HG03442 (cell line): ENCODE results near the gene DDHD1.
A peak's percentile ranks its signal among the peaks of the same experiment; 100 is the strongest.
"Not testable (repeated sequence)": the region's sequence is repeated elsewhere in the genome, so short reads cannot be mapped to it uniquely, and the experiment has no call there.

ENCODE experiments used
- ATAC-seq: cut with Tn5 transposase; IDR thresholded peaks from one replicate; pipeline ENCODE4 v1.9.1; 2021; ENCODE audit warnings: mild to moderate bottlenecking, moderate library complexity; ENCODE audit not compliant: unreplicated experiment

The DDHD1 gene

GRCh38 chr14:53152887-53153701 lies at the start of gene DDHD1:
TSS of gene DDHD1 (minus strand) at chr14:53153323. CDS start at chr14:53153098, 225 bp downstream.
- ATAC-seq: peak; percentile 70

- ATAC-seq: no peak
Observed at GRCh38 chr14:53195949-53196348, 42.8 kb upstream of the DDHD1 start.

- no peak for ATAC-seq
Observed at GRCh38 chr14:53193193-53193592, 40.1 kb upstream of the DDHD1 start.

- ATAC-seq: no peak
Observed at GRCh38 chr14:53192052-53192760, 39.1 kb upstream of the DDHD1 start.

GRCh38 chr14:53190938-53191337 lies 37.8 kb upstream of the DDHD1 start:
- ATAC-seq: peak; percentile 72

- ATAC-seq: no peak
Observed at GRCh38 chr14:53187921-53188463, 34.9 kb upstream of the DDHD1 start.

GRCh38 chr14:53186532-53186931 lies 33.4 kb upstream of the DDHD1 start:
- no peak for ATAC-seq

- ATAC-seq: no peak
Observed at GRCh38 chr14:53183611-53184010, 30.5 kb upstream of the DDHD1 start.

- ATAC-seq: no peak
Observed at GRCh38 chr14:53183056-53183455, 29.9 kb upstream of the DDHD1 start.

GRCh38 chr14:53181463-53182081 lies 28.4 kb upstream of the DDHD1 start:
- not testable (repeated sequence) for ATAC-seq

- ATAC-seq: peak; percentile 58
Observed at GRCh38 chr14:53180272-53181221, 27.4 kb upstream of the DDHD1 start.

- not testable (repeated sequence) for ATAC-seq
Observed at GRCh38 chr14:53179486-53180005, 26.4 kb upstream of the DDHD1 start.

GRCh38 chr14:53175375-53175774 lies 22.3 kb upstream of the DDHD1 start:
- ATAC-seq: no peak

GRCh38 chr14:53174918-53175317 lies 21.8 kb upstream of the DDHD1 start:
- no peak for ATAC-seq

- no peak for ATAC-seq
Observed at GRCh38 chr14:53168786-53169185, 15.7 kb upstream of the DDHD1 start.

- no peak for ATAC-seq
Observed at GRCh38 chr14:53167602-53168328, 14.6 kb upstream of the DDHD1 start.

GRCh38 chr14:53161758-53162435 lies 8.8 kb upstream of the DDHD1 start:
- ATAC-seq: no peak

GRCh38 chr14:53156238-53156637 lies 3.1 kb upstream of the DDHD1 start:
- no peak for ATAC-seq

- no peak for ATAC-seq
Observed at GRCh38 chr14:53153702-53154112, 584 bp upstream of the DDHD1 start.
